DMS153 treated with DMSO at 0.1 percent for 48 hours (cell line): Measurements from ENCODE around the gene LLGL2.

Experiments
- DNase-seq: peaks from one replicate; lab custom pipeline; 2025; ENCODE audit not compliant: unreplicated experiment; lab: John Stamatoyannopoulos, UW

The LLGL2 gene

DNA sequence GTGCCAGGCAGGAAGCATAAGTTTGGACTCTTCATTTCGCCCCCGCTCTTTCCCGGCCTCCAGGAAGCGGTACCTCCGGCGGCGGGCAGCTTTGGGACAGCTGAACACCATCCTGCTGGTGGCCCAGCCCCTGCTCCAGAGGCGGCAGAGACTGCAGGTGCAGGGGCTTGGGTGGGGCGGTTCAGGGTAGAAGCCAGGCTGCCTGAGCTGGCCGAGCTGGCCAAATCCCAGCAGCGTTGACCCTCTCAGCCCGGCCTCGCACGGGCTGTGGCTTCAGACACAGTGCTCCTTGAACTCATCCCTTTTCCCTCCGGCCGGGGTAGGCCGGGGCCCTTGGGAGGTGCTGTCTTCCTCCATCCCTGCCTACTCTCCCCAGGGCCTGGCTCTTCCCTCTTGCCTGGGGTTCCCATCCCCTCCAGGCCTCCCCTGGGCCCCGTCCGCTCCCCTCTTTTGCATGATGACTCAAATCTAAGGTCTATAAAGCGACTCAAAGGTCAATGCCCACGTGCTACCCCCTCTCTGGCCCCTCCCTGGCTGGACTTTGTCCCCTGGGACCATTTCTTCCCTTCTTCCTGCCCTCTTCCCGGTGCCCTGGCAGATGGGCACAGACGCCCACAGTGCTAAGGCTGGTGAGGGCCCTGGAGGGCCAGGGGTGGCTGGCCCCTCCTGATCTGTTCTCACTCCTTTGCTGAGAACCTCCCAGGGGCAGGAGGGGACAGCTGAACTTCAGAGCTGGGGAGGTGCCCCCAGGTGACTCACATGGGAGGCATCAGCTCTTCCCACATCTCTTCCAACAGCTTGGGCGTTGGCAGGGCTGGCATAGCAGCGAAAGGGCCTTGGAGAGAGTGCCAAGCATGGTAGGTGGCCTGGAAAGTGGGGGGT, 84.8 kb downstream of the LLGL2 start:
- DNase-seq, result no peak

DNA sequence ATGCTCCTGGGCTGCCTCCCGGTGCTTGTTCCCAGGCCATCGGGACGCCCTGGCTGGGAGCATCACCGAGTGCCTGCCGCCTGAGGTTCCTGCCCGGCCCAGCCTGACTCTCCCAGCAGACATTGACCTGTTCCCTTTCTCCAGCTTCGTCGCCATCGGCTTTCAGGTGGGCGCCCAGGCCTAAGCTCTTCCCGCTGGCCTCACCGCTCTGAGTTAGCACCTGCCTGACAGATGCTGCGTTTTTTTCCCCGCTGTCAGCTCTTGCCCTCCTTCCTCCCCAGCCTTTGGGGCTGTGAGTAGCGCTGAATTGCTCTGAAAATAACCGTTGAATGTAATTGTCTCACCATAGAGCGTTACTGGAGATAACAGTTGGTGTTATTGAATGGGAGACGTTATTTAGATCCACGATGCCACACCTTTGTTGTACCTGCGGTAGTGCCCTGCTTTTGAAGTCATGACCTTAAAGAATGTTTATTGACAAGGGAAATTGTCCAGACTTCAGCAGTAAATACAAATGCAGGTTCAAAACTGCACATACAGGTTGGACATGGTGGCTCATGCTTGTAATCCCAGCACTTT, 86.4 kb downstream of the LLGL2 start:
- no peak for DNase-seq

DNA sequence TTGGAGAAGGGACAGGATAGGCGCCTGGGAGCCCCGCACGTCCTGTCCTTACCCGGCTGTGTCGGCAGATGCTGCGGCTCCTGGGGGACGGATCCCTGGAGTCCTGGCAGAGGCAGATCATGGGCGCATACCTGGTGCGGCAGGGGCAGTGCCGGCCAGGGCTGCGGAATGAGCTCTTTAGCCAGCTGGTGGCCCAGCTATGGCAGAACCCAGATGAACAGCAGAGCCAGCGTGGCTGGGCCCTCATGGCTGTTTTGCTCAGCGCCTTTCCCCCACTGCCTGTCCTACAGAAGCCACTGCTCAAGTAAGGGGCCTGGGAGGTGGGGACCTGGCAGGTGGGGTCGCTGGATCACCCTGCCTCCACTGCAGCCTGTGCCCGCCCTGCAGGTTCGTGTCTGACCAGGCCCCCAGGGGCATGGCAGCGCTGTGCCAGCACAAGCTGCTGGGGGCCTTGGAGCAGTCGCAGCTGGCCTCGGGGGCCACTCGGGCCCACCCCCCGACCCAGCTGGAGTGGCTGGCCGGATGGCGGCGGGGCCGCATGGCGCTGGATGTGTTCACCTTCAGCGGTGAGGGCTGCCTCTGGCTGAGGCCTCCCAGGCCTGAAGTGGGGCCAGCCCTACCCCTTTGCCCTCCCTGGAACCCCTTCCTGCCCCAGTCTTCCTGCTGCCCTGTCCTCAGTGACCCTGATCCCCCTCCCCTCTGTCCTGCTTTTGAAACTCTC, 87.6 kb downstream of the LLGL2 start:
- no peak for DNase-seq

DNA sequence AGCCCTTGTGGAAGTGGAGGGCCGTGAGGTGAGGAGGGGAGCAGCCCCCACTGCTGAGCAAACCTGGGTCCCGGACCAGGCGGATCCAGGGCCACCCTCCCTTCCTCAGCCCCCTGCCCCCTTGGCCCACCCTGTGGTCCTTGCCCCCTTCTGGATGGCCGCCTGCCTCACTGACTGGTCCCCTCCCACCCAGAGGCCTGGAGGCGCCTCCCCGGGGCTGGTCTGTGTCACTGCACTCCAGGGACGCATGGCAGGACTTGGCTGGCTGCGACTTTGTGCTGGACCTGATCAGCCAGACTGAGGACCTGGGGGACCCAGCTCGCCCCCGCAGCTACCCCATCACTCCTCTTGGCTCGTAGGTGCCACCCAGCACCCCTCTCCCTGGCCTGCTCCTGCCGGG, 88.5 kb downstream of the LLGL2 start:
- DNase-seq, result no peak

DNA sequence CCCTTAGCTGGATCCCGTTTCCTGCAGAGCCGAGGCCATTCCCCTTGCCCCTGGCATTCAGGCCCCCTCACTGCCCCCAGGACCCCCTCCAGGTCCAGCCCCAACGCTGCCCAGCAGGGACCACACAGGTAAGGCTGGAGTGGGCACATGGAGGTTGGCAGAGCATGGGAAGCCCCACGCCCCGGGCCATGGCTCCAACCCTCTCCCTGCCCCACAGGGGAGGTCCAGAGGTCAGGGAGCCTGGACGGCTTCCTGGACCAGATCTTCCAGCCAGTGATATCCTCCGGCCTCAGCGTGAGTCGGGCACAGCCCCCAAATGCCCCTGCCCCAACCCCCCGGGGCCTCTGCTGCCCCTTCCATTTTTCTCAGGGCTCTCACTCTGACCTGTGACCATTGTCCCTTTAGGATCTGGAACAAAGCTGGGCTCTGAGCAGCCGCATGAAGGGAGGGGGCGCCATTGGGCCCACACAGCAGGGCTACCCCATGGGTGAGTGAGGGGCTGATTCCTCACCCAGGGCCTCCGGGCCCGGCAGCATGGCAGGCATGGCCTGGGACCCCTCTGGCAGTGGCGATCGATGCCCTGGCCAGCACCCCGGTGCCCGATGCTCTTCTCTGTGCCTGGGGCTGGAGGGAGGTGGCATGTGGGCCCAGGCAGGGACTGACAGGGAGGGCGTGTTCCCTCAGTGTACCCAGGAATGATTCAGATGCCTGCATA, 89.2 kb downstream of the LLGL2 start:
- DNase-seq, result no peak

DNA sequence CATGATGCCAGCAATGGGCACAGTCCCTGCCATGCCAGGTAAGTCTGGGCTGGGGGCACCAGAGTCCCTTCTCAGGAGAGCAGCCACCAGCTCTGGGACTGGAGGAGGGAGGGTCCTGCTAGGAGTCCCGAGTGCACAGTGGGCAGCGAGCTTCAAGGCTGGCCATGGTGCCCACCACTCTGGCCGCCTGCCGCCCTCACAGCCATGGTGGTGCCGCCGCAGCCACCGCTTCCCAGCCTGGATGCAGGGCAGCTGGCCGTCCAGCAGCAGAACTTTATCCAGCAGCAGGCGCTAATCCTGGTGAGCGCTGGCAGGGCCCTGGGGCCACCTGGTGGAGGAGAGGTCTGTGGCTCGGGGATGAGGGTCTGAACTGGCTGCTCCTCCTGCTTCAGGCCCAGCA, 89.8 kb downstream of the LLGL2 start:
- no peak for DNase-seq

DNA sequence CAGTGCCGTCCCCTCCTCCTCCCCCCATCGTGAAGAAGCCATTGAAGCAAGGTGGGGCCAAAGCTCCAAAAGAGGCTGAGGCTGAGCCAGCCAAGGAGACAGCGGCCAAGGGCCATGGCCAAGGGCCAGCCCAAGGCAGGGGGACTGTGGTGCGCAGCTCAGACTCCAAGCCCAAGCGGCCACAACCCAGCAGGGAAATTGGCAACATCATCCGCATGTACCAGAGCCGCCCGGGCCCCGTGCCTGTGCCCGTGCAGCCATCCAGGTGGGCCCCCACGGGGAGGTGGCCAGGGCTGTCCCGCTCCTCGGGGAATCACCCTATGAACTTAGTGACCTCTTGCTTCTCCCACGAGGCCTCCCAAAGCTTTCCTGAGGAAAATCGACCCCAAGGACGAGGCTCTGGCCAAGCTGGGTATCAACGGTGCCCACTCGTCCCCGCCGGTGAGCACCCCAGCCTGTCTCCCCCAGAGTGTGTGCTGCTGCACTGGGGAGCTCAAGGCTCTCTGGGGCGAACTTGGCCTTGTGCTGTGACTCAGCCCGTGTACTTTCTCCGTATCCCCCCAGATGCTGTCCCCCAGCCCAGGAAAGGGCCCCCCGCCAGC, 91.1 kb downstream of the LLGL2 start:
- no peak for DNase-seq

DNA sequence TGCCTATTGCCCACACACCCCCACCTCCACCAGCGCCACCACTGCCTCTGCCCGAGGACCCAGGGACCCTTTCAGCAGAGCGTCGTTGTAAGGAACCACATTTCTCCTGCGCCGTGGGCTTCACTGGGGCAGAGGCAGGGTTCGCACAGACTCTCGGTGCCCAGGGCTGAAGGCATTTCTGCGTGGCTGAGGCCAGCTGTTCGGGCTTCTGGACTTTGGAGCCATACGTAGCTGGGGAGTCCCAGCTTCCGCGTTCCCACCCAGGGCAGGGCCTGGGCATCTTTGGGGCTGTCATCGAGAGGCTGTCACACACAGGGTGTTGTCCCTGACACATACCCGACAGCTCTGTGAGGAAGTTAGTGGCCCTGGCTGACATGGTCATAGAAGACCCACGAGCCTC, 91.7 kb downstream of the LLGL2 start:
- DNase-seq, result no peak

DNA sequence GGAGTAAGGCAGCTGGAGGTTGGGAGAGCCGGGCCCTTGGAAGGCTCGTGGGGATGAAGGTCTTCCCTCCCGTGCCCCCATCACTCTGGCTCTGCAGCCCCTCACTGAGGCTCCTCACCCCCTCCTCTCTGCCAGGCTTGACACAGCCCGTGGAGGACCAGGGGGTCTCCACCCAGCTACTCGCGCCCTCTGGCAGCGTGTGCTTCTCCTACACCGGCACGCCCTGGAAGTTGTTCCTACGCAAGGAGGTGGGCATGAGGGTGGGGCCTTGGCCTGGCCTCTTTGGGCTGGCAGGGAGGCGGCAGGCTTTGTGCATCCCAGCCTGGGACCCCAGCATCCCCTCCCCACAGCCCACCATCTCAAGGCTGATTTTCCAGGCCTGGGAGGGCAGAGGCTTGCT, 92.2 kb downstream of the LLGL2 start:
- DNase-seq, result no peak

DNA sequence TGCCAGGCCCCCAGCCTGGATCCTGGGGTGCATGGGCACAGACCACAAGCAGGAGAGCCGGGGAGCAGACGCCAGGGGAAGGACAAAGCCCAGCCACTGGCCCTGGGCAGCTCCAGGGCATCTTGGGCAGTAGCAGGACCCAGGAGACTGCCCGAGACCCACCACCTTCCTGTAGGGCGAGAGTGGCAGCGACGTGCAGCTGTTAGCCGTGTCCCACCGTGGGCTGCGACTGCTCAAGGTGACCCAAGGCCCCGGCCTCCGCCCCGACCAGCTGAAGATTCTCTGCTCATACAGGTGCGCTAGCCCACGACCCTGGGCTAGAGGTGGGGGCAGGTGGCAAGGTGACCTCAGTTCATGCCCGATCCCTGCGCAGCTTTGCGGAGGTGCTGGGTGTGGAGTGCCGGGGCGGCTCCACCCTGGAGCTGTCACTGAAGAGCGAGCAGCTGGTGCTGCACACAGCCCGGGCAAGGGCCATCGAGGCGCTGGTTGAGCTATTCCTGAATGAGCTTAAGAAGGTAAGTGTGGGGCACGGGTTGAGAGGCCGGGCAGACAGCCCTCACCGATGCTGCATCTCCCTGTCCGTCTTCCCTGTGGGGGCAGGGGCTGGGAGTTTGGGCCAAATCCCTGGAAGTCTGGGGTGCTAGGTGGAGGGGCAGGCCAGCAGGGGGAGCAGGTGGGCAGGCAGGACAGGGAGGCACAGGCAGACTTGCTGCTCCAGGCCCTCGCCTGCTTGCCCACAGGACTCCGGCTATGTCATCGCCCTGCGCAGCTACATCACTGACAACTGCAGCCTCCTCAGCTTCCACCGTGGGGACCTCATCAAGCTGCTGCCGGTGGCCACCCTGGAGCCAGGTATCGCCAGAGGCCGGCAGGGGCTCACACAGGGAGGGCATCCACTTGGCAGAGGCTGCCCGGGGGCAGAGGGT, 94.3 kb downstream of the LLGL2 start:
- DNase-seq, result no peak

DNA sequence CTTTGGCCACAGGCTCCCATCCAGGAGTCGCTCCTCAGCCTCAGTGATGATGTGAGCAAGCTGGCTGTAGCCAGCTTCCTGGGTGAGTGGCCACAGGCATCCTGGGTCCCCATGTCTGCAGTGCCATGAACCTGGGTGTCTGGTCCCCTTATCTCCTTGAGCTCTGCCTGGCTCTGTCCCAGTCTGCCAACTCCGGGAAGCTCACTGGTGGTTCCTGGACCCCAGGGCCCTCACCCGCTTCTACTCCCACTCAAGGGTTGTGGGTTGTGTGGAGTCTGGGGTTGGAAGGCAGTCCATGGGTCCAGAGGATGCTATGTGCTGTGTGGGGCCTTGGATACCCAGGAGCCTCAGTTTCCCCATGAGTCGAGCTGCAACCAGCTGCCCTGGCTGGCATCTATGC, 96.0 kb downstream of the LLGL2 start:
- no peak for DNase-seq

DNA sequence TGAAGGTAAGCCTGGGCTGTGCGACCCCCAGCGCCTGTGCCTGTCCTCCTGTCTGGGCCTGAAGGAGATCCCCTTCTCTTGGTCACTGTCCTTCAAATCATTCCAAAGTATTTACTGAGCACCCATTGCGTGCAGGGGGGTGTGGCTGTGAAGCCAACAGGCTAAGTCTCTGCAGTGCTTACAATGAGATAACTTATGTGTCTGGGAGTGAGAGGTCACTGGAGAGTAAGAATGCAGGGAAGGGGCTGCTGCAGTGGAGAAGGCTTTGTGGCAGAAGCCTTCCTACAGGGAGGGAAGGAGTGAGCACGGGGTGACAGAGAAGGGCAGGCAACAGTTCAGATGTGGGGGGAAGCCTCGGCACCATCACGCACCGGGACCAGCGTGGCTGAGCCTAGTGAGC, 96.6 kb downstream of the LLGL2 start:
- no peak for DNase-seq

DNA sequence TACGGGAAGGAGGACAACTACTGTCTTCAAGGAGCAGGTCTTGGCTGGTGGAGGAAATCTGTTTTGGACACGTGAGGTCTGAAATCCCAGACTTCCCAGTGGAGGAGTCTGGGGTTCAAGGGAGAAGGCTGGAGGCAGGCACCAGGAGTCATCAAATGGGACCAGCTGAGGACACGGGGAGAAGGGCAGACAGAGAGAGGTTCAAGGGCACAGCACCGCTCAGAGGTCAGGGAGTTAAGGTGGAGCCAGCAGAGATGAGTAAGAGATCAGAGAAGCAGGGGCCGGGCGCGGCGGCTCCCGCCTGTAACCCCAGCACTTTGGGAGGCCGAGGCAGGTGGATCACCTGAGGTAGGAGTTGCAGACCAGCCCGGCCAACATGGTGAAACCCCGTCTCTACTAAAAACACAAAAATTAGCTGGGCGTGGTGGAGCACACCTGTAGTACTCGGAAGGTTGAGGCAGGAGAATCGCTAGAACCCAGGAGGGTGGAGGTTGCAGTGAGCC, 97.3 kb downstream of the LLGL2 start:
- no peak for DNase-seq

DNA sequence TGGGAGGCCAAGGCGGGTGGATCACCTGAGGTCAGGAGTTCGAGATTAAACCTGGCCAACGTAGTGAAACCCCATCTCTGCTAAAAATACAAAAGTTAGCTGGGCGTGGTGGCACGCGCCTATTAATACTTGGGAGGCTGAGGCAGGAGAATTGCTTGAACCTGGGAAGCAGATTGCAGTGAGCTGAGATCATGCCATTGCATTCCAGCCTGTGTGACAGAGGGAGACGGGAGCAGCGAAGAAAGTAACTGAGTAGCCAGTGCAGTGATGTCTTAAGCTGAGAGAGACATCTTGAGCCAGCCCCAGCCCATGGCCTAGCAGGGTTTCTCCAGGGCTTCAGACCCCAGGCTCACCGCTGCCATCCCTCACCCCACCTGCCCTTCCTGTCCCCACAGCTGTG, 97.9 kb downstream of the LLGL2 start:
- DNase-seq, result no peak

DNA sequence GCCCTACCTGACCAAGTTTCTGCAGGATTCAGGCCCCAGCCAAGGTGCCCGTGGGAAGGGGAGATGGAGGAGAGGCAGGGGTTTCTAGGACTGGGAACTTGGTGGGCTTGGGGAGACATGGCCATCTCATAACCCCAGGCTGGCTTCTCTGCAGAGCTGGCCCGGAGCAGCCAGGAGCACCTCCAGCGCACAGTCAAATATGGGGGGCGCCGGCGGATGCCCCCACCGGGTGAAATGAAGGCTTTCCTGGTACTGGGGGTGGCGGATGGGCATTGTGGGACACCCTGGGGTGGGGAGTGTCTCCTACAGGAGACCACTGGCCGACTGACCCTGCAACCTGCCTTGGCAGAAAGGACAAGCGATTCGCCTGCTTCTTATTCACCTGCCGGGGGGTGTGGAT, 98.5 kb downstream of the LLGL2 start:
- DNase-seq, result no peak
